ENCODE data around the gene NDUFS3. TPM values are rescaled to one million over a fixed set of nuclear protein-coding genes. Genes with fewer than 3 reads are reported as not detected.

Gene NDUFS3
- total RNA-seq, 2 experiments from 2014 or later = 105 to 108 TPM

DNA sequence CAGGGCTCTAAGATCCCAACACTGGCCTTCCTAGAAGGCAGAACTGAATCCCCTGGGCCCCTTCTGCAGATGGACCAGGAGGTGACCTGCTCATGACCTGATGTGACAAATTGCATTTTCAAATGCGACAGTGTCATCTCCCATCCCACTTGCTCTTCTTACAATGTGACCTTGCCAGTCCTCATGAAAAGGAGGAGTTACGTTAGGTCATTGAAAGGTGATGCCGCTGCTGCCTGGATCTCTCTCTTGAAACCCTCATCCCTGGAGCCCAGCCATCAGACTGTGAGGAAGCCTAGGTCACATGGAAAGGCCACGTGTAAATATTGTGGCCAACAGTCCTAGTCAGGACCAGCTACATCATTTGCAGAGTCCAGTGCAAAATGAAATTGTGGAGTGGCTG, 21.0 kb downstream of the NDUFS3 start:
- no peak overlapping the region for H3K27ac Mint-ChIP-seq
- no peaks in the 10 kb centered on the region for H3K36me3 Mint-ChIP-seq
- POLR2A ChIA-PET = interaction anchor here (0.7 kb wide), 1 partner anchor 131 kb away, joined by 3 read pairs; no protein-coding TSS in a partner anchor
- no peaks in the 10 kb centered on the region for H3K9me3 Mint-ChIP-seq
- H3K4me3 Mint-ChIP-seq = no peak overlapping the region
- ATAC-seq (ENCODE audit: low read depth) (no peak), DNase-seq (peak; percentile 6)
- peaks cover 18% of the 10 kb centered on the region for H3K27me3 Mint-ChIP-seq
- H3K4me1 Mint-ChIP-seq = no peaks in the 10 kb centered on the region

- Mint-ChIP-seq H3K9me3 (no peaks in the 10 kb centered on the region), H3K36me3 (peaks cover 5% of the 10 kb centered on the region), H3K4me1 (no peaks in the 10 kb centered on the region), H3K27me3 (peaks cover 4% of the 10 kb centered on the region), H3K4me3 (no peak overlapping the region), H3K27ac (no peak overlapping the region)
- ATAC-seq (ENCODE audit: low read depth) (no peak), DNase-seq (no peak)
- POLR2A ChIA-PET = no interaction called here
Observed at GRCh38 chr11:47603295-47603694, 24.4 kb downstream of the NDUFS3 start.

GRCh38 chr11:47605921-47606320, 27.0 kb downstream of the NDUFS3 start:
- H3K27me3 Mint-ChIP-seq = no peaks in the 10 kb centered on the region
- no peak overlapping the region for H3K27ac Mint-ChIP-seq
- ATAC-seq (ENCODE audit: low read depth) = no peak
- peaks cover 5% of the 10 kb centered on the region for H3K4me1 Mint-ChIP-seq
- H3K4me3 Mint-ChIP-seq = no peak overlapping the region
- no peak for DNase-seq
- H3K9me3 Mint-ChIP-seq = no peaks in the 10 kb centered on the region
- POLR2A ChIA-PET = no interaction called here
- peaks cover 5% of the 10 kb centered on the region for H3K36me3 Mint-ChIP-seq

- POLR2A ChIA-PET = interaction anchor here (1.0 kb wide), 1 partner anchor 41 kb away, joined by 3 read pairs; the partner anchor contains the start of gene PTPMT1
- Mint-ChIP-seq H3K27me3 (no peaks in the 10 kb centered on the region), H3K9me3 (no peaks in the 10 kb centered on the region), H3K4me1 (peaks cover 8% of the 10 kb centered on the region), H3K36me3 (peaks cover 5% of the 10 kb centered on the region), H3K27ac (no peak overlapping the region), H3K4me3 (no peak overlapping the region)
- ATAC-seq (ENCODE audit: low read depth) (no peak), DNase-seq (no peak)
Observed at GRCh38 chr11:47606731-47607130, 27.9 kb downstream of the NDUFS3 start.

DNA sequence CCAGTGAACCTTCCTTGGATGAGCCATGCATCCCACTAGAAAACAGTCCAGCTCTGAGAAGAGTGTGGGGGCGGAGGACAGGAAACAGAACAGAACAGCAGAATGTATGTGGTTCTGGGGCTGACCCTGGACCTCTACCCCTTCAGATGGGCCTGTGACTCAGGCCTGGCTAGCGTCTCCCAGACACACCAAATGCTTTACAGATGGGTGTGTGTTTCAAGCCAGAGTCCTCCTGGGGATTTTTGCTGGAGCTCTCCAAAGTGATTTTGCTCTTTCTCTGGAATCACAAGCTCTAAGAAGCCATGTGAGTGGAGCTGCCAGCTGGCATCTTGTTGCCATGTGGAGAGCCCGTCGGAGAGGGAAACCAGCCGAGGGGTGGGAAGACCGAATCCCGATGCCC, 28.5 kb downstream of the NDUFS3 start:
- POLR2A ChIA-PET = interaction anchor here (1.0 kb wide), 1 partner anchor 42 kb away, joined by 3 read pairs; the partner anchor contains the start of gene PTPMT1
- H3K4me3 Mint-ChIP-seq = no peak overlapping the region
- H3K4me1 Mint-ChIP-seq = peaks cover 9% of the 10 kb centered on the region
- no peaks in the 10 kb centered on the region for H3K27me3 Mint-ChIP-seq
- ATAC-seq (ENCODE audit: low read depth) (no peak), DNase-seq (no peak)
- no peak overlapping the region for H3K27ac Mint-ChIP-seq
- H3K9me3 Mint-ChIP-seq = no peaks in the 10 kb centered on the region
- H3K36me3 Mint-ChIP-seq = peaks cover 5% of the 10 kb centered on the region

DNA sequence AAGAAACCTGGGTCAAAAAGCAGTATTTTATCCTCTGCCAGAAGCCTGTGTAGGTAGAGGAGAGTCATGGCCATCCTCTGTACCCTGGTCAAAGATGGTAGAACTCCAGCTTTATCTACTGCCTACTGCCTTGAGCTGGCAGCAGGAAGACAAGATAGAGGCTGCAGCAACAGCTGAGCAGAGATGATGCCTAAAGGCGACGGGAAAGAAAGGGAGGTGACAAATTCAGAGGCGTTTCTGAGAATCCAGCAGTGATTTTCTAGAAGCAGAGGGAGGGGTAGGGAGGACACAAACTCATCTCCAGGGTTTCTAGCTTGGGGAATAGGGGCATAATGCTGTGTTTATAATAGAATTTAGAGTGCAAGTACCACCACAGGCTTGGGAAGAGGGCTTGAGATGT, 30.8 kb downstream of the NDUFS3 start:
- peaks cover 9% of the 10 kb centered on the region for H3K4me1 Mint-ChIP-seq
- peaks cover 5% of the 10 kb centered on the region for H3K36me3 Mint-ChIP-seq
- no peaks in the 10 kb centered on the region for H3K9me3 Mint-ChIP-seq
- POLR2A ChIA-PET = interaction anchor here (0.8 kb wide), 1 partner anchor 361 kb away, joined by 3 read pairs; no protein-coding TSS in a partner anchor
- ATAC-seq (ENCODE audit: low read depth) (peak; percentile 37), DNase-seq (no peak)
- H3K4me3 Mint-ChIP-seq = no peak overlapping the region
- H3K27me3 Mint-ChIP-seq = no peaks in the 10 kb centered on the region
- H3K27ac Mint-ChIP-seq = peak overlapping the region; percentile 34

GRCh38 chr11:47611348-47611794, 32.5 kb downstream of the NDUFS3 start:
- Mint-ChIP-seq H3K27me3 (no peaks in the 10 kb centered on the region), H3K27ac (no peak overlapping the region), H3K36me3 (peaks cover 5% of the 10 kb centered on the region), H3K4me3 (no peak overlapping the region), H3K4me1 (peaks cover 16% of the 10 kb centered on the region), H3K9me3 (no peaks in the 10 kb centered on the region)
- no peak for ATAC-seq (ENCODE audit: low read depth)
- DNase-seq = no peak
- POLR2A ChIA-PET = no interaction called here

DNA sequence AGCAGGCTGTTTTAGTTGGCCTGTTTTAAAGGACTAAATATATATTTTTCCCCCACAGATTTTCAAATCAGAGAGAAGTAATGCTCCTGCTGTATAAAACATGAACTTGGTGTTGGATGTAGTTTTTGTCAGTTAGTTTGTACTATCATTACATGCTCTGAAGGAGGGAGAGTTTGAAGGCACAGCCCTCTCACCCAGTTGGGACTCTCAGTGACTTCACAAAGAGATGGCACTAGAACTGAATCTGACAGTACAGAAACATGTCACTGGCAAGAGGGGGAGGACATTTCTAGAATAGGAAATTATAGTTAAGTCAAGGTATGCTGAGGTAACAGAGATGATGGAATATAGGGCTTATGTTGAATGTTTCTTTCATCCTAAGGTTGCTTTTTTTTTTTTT, 36.4 kb downstream of the NDUFS3 start:
- Mint-ChIP-seq H3K36me3 (peaks cover 6% of the 10 kb centered on the region), H3K27me3 (no peaks in the 10 kb centered on the region), H3K4me1 (peaks cover 21% of the 10 kb centered on the region), H3K9me3 (no peaks in the 10 kb centered on the region), H3K4me3 (no peak overlapping the region), H3K27ac (peak overlapping the region; percentile 54)
- DNase-seq = no peak
- POLR2A ChIA-PET = interaction anchor here (0.6 kb wide), 1 partner anchor 69 kb away, joined by 3 read pairs; no protein-coding TSS in a partner anchor
- ATAC-seq (ENCODE audit: low read depth) = no peak

DNA sequence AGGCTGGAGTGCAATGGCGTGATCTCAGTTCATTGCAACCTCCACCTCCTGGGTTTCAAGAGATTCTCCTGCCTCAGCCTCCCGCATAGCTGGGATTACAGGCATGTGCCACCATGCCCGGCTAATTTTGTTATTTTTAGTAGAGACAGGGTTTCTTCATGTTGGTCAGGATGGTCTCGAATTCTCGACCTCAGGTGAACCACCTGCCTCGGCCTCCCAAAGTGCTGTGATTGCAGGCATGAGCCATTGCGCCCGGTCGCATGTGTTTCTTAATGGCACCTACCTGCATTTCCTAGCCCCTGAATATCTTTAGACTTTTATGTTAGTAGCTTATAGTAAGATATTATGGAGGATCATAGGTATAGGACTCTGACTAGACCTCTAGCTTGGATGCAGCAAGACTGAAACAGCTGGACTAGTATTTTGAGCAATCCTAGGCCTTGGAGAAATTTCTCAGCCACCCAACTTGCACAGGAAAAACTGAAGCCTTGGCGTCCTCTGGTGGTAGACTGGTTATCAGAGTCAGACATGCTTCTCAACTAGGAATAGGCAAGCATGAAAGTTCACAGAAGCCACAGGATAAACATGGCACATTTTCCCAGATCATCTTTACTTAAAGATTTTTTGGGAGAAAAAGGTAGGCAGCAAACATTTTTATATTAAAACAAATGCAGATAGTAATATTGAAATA, 38.0 kb downstream of the NDUFS3 start:
- ATAC-seq (ENCODE audit: low read depth) (no peak), DNase-seq (no peak)
- H3K4me3 Mint-ChIP-seq = no peak overlapping the region
- H3K27me3 Mint-ChIP-seq = no peaks in the 10 kb centered on the region
- POLR2A ChIA-PET = no interaction called here
- H3K36me3 Mint-ChIP-seq = peaks cover 10% of the 10 kb centered on the region
- no peaks in the 10 kb centered on the region for H3K9me3 Mint-ChIP-seq
- H3K4me1 Mint-ChIP-seq = peaks cover 17% of the 10 kb centered on the region
- H3K27ac Mint-ChIP-seq = no peak overlapping the region

DNA sequence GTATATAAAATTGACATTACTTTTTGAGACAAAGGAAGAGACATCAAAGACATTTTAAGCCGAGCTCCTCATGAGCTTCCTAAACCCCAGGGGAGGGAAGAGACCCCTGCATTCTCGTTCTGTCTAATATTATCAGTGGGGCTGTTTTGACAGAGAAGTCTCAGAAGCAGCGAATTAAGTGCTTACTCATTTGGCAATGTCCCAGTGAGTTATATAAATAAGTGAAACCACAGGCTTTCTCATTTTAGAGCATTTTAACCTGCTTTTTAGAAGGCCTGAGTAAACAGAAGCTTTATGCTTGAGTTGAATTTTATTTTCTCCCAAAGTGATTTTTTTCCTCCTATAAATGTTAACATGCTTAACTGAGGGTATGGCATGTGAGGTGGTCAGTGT, 38.5 kb downstream of the NDUFS3 start:
- no peaks in the 10 kb centered on the region for H3K27me3 Mint-ChIP-seq
- no peaks in the 10 kb centered on the region for H3K9me3 Mint-ChIP-seq
- DNase-seq (no peak), ATAC-seq (ENCODE audit: low read depth) (no peak)
- H3K4me1 Mint-ChIP-seq = peaks cover 17% of the 10 kb centered on the region
- no peak overlapping the region for H3K27ac Mint-ChIP-seq
- H3K36me3 Mint-ChIP-seq = peaks cover 10% of the 10 kb centered on the region
- H3K4me3 Mint-ChIP-seq = no peak overlapping the region
- POLR2A ChIA-PET = no interaction called here

GRCh38 chr11:47620836-47621378, 42.0 kb downstream of the NDUFS3 start:
- H3K9me3 Mint-ChIP-seq = no peaks in the 10 kb centered on the region
- H3K4me1 Mint-ChIP-seq = peaks cover 15% of the 10 kb centered on the region
- H3K27me3 Mint-ChIP-seq = no peaks in the 10 kb centered on the region
- POLR2A ChIA-PET = interaction anchor here (0.9 kb wide), 1 partner anchor 95 kb away, joined by 3 read pairs; the partner anchor contains the start of gene AGBL2
- H3K4me3 Mint-ChIP-seq = no peak overlapping the region
- DNase-seq (no peak), ATAC-seq (ENCODE audit: low read depth) (no peak)
- H3K36me3 Mint-ChIP-seq = peaks cover 18% of the 10 kb centered on the region
- no peak overlapping the region for H3K27ac Mint-ChIP-seq

DNA sequence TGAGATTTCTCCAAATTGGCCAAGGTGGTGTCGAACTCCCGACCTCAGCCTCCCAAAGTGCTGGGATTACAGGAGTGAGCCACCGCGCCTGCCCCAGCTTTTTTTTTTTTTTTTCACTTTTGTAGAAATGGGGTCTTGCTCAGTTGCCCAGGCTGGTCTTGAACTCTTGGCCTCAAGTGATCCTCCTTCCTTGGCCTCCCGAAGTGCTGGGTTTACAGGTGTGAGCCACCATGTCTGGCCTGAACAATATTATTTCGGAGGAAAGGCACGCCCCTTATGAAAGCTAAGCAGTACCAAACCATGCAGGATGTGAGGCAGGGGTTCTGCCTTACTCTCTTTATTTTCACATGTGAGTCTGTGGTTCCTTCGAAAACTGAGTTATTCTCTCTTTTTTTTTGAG, 47.4 kb downstream of the NDUFS3 start:
- Mint-ChIP-seq H3K36me3 (peaks cover 15% of the 10 kb centered on the region), H3K27ac (no peak overlapping the region), H3K4me3 (no peak overlapping the region), H3K27me3 (no peaks in the 10 kb centered on the region), H3K9me3 (no peaks in the 10 kb centered on the region), H3K4me1 (no peaks in the 10 kb centered on the region)
- no peak for DNase-seq
- ATAC-seq (ENCODE audit: low read depth) = no peak
- POLR2A ChIA-PET = interaction anchor here (0.6 kb wide), 1 partner anchor 34 kb away, joined by 4 read pairs; no protein-coding TSS in a partner anchor

DNA sequence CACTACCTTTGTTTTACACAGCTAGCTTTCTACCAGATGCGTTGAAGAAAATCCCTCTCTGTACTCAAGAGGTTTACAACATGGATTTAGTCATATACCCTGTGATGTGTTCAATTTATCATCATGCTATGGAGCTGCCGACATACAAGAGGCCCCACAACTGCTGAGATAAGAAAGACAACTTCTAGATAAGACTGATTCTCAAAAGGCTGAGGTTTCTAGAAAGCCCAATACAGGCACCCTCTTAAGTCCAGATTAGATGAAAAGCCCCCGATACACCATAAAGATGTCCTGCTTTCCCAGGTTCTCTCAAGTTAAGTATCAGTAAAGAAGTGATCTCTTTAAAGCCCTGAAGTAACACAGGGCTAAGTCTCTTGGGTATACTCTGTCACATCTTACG, 49.2 kb downstream of the NDUFS3 start:
- POLR2A ChIA-PET = no interaction called here
- H3K9me3 Mint-ChIP-seq = no peaks in the 10 kb centered on the region
- ATAC-seq (ENCODE audit: low read depth) = no peak
- H3K27me3 Mint-ChIP-seq = no peaks in the 10 kb centered on the region
- no peak for DNase-seq
- no peaks in the 10 kb centered on the region for H3K4me1 Mint-ChIP-seq
- no peak overlapping the region for H3K4me3 Mint-ChIP-seq
- no peak overlapping the region for H3K27ac Mint-ChIP-seq
- H3K36me3 Mint-ChIP-seq = peaks cover 17% of the 10 kb centered on the region

DNA sequence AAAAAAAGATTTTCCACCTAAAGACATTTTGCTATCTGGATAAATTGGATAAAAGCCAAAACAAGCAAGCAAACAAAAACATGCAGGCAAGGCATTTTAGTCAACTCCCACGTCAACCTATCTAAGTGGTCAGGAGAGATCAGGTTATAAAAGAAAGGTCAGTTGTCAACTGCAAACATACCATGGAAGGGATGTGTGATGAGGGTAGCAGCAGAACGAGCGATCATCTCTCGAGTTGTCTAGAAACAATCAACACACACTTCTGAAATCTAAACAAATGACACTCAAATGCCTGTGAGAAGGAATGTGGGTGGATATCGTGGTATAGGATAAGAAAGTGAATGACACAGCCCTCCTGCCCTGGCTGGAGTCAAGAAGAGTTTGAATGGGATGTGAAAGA, 52.6 kb downstream of the NDUFS3 start:
- POLR2A ChIA-PET = no interaction called here
- H3K4me3 Mint-ChIP-seq = no peak overlapping the region
- ATAC-seq (ENCODE audit: low read depth) (no peak), DNase-seq (no peak)
- peak overlapping the region; percentile 7 for H3K27ac Mint-ChIP-seq
- H3K27me3 Mint-ChIP-seq = no peaks in the 10 kb centered on the region
- H3K36me3 Mint-ChIP-seq = peaks cover 22% of the 10 kb centered on the region
- H3K9me3 Mint-ChIP-seq = no peaks in the 10 kb centered on the region
- no peaks in the 10 kb centered on the region for H3K4me1 Mint-ChIP-seq

All from activated naive CD8-positive, alpha-beta T cell treated with anti-CD3 and anti-CD28 coated beads, Interleukin-2, amount 10 ng/mL, durations not matched to agents 7 days and 5 days (primary cell).